ENCODE data around the gene ZDHHC6. TPM values are rescaled to one million over a fixed set of nuclear protein-coding genes. Genes with fewer than 3 reads are reported as not detected.

The ZDHHC6 gene
- total RNA-seq, 1 experiment from 2014 or later: 35.2 TPM

DNA sequence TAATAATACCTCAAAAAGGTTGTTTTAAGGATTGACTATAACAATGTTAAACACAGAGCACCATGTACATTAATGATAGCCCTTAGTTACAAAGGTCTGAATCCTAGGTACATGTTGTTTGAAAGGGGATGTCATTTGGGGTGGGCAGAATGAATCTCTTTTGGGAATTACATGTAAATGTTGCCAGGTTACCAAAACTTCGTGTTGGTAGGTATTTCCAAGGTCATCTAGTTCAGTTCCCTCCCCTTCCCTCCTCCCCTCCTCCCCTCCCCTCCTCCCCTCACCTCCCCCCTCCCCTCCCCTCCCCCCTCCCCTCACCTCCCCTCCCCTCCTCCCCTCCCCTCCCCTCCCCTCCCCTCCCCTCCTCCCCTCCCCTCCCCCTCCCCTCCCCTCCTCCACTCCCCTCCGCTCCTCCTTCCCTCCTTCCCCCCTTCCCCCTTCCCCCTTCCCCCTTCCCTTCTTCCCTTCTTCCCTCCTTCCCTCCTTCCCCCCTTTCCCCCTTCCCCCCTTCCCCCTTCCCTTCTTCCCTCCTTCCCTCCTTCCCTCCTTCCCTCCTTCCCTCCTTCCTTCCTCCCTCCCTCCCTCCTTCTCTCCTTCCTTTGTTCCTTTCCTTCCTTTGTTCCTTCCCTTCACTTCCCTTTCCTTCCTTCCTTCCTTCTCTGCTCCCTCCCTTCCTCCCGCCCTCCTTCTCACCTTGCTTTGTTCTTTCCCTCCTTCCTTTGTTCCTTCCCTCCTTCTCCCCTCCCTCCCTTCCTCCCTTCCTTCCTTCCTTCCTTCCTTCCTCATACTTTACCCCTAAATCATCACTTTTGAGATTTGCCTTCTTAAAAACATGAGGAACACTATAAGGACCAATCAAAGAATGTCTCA is 8.4 kb upstream of the ZDHHC6 start:
- Histone ChIP-seq H2BK12ac (ENCODE audit: insufficient read length, low read depth, low read length) (no peak overlapping the region), H3K14ac (ENCODE audit: insufficient read depth, low read length) (no peak overlapping the region), H3K56ac (ENCODE audit: insufficient read length, low read depth, low read length) (no peak overlapping the region), H2BK20ac (ENCODE audit: low read depth, low read length, poor library complexity, severe bottlenecking) (no peak overlapping the region), H3K4me1 (ENCODE audit: insufficient read depth, low read length) (no peaks in the 10 kb centered on the region; the same call in 1 of the 2 replicates), H2AK5ac (ENCODE audit: insufficient read length, low read length) (no peak overlapping the region), H2BK5ac (ENCODE audit: insufficient read length, low read length) (no peak overlapping the region), H3K4ac (ENCODE audit: low read depth, low read length) (no peak overlapping the region), H4K5ac (ENCODE audit: insufficient read length, low read depth, low read length) (no peak overlapping the region), H4K8ac (replicated peaks; ENCODE audit: insufficient read length, low read depth, low read length) (no peak overlapping the region), H4K91ac (ENCODE audit: insufficient read length, low read depth, low read length) (no peak overlapping the region), H2AFZ (ENCODE audit: low read length) (no peak overlapping the region), H3K79me1 (ENCODE audit: insufficient read depth, low read depth, low read length, poor library complexity, severe bottlenecking) (no peaks in the 10 kb centered on the region), H3T11ph (ENCODE audit: low read length) (no peak overlapping the region), H3K4me2 (ENCODE audit: insufficient read depth, insufficient read length, low read length) (no peak overlapping the region), H3K23me2 (ENCODE audit: insufficient read length, low read depth, low read length, poor library complexity, severe bottlenecking) (no peaks in the 10 kb centered on the region), H4K20me1 (ENCODE audit: control insufficient read depth, insufficient read depth, insufficient read length) (no peaks in the 10 kb centered on the region), H3K9ac (ENCODE audit: extremely low read depth, insufficient read length, low read length) (no peak overlapping the region), H3K18ac (ENCODE audit: insufficient read length, low read depth, low read length) (no peak overlapping the region), H3K79me2 (ENCODE audit: insufficient read depth, low read length) (no peaks in the 10 kb centered on the region), H2BK120ac (ENCODE audit: low read depth, low read length, poor library complexity, severe bottlenecking) (no peak overlapping the region), H3K9me3 (ENCODE audit: control insufficient read depth, low read depth, low read length) (no peaks in the 10 kb centered on the region), H3K23ac (ENCODE audit: insufficient read length, low read depth, low read length) (no peak overlapping the region), H2BK15ac (ENCODE audit: low read depth, low read length) (no peak overlapping the region), H3K27me3 (ENCODE audit: insufficient read depth, low read length) (no peaks in the 10 kb centered on the region), H3K27ac (ENCODE audit: insufficient read length, low read depth, low read length) (no peak overlapping the region)
- Mint-ChIP-seq H3K36me3 (ENCODE audit: insufficient read depth in 1 of 3, low read depth in 3 of 3) (peaks cover 2 to 18% (median 7%) of the 10 kb centered on the region in 3 experiments), H3K27ac (no peak overlapping the region), H3K9me3 (peaks cover 8 to 13% of the 10 kb centered on the region in 2 experiments; a peak in 4 of 5 replicates), H3K4me3 (no peak overlapping the region), H3K4me1 (no peaks in the 10 kb centered on the region), H3K27me3 (ENCODE audit: low read depth) (no peaks in the 10 kb centered on the region)
- TF ChIP-seq, protein P1, sequence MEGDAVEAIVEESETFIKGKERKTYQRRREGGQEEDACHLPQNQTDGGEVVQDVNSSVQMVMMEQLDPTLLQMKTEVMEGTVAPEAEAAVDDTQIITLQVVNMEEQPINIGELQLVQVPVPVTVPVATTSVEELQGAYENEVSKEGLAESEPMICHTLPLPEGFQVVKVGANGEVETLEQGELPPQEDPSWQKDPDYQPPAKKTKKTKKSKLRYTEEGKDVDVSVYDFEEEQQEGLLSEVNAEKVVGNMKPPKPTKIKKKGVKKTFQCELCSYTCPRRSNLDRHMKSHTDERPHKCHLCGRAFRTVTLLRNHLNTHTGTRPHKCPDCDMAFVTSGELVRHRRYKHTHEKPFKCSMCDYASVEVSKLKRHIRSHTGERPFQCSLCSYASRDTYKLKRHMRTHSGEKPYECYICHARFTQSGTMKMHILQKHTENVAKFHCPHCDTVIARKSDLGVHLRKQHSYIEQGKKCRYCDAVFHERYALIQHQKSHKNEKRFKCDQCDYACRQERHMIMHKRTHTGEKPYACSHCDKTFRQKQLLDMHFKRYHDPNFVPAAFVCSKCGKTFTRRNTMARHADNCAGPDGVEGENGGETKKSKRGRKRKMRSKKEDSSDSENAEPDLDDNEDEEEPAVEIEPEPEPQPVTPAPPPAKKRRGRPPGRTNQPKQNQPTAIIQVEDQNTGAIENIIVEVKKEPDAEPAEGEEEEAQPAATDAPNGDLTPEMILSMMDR (conservative IDR thresholded peaks at IDR 0.05): no peak
- WGBS (ENCODE audit: extremely low coverage, insufficient read length, low lambda C conversion rate): no CpG with 5 or more reads among the region's 3 CpGs
- no peak for DNase-seq

Measured in H9 (cell line).